Measurements from ENCODE around the gene JMY.

Gene JMY, protein sequence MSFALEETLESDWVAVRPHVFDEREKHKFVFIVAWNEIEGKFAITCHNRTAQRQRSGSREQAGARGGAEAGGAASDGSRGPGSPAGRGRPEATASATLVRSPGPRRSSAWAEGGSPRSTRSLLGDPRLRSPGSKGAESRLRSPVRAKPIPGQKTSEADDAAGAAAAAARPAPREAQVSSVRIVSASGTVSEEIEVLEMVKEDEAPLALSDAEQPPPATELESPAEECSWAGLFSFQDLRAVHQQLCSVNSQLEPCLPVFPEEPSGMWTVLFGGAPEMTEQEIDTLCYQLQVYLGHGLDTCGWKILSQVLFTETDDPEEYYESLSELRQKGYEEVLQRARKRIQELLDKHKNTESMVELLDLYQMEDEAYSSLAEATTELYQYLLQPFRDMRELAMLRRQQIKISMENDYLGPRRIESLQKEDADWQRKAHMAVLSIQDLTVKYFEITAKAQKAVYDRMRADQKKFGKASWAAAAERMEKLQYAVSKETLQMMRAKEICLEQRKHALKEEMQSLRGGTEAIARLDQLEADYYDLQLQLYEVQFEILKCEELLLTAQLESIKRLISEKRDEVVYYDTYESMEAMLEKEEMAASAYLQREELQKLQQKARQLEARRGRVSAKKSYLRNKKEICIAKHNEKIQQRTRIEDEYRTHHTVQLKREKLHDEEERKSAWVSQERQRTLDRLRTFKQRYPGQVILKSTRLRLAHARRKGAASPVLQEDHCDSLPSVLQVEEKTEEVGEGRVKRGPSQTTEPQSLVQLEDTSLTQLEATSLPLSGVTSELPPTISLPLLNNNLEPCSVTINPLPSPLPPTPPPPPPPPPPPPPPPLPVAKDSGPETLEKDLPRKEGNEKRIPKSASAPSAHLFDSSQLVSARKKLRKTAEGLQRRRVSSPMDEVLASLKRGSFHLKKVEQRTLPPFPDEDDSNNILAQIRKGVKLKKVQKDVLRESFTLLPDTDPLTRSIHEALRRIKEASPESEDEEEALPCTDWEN

DNA sequence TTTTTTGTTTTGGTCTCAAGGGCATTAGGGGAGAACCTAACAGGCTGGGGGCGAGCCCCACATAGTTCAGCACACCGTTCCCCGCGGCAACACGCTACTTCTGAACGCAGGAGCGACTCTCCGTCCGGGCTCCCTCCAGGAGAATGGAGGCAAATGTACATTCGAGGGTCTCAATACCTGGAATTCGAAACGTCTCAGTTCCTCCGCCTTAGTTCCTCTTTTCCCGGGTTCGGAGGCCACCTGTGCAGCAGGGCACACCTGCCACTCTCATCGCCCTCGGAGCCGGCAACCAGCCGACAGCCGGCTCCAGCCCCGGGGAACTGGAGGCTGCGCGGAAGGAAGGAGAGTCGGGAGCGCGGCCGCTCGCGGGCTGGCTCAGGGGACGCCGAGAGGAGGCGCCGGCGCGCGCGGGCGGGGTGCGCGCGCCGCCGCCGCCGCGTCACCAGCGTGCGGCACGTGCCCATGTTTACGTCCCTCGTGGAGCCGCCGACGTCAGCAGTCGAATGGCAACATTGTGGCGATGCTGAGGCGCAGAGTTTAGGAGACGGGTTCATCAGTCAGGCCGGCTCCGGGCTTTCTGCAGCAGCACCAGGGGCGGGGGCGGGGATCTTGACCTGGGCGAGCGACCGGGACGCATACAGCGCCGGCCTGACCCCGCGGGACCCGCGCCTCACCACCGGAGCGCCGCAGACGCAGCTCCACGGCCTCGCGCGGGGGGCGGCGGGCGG lies at the start of gene JMY:
TSS of gene JMY (plus strand) at position 498 of the 728 bp plus-strand sequence. CDS start 520 bp downstream, outside the sequence.
- in situ Hi-C loops (cut with HindIII; ENCODE audit: low sequenced_read_pairs): no loop called here

DNA sequence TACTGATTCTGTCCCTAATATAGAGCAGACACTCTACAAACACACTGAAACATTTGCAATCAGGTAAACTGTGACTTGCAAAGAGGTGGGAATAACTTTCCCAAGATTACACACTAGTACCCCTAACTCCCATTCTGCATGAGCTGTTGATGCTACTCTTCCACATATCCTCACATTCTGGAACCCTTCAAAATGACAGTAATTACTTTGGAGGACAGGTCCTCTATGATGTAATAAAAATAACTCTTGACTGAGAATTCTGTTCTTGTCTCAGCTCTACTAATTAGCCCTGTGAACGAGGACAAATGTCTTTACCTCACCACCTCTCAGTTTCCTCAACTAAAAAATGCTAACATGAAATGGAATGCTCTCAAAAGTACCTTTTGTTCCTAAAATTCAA lies 49.5 kb upstream of the JMY start:
- in situ Hi-C loops (cut with HindIII; ENCODE audit: low sequenced_read_pairs): no loop called here

DNA sequence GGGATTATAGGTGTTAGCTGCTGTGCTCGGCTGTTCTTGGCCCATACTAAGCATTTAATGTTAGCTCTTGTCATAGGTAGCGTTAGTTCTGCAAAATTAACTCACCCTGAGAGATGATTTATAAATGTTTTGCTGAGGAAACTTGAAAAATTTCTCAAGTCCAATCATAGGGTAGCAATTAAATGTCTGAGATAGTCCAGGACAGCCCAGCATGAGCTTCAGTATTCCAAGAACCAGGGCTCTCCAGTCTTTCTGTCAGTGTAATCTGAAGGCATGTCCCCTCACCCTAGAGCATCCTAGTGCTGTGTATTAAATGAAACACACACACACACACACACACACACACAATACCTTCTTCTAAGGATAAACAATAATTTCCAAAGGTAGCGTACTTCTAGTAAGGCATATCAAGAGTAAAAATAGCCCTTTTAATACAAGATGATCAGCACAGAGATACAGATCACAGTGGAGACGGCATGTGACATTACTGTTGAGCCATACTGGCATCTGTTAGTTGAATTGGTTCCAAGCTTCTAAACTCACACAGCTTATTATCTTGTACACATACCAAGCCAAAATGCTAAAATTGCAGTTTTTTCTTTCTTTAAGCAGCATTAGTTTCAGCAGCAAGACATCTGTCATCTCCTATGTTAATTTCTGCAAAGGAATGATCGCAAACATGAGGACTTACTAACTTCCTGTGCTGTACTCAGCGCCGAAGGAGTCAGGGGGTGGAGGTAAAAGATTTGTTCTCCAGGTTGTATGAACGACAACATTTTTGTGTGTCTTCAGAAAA lies 46.3 kb upstream of the JMY start:
- in situ Hi-C loops (cut with HindIII; ENCODE audit: low sequenced_read_pairs): no loop called here

DNA sequence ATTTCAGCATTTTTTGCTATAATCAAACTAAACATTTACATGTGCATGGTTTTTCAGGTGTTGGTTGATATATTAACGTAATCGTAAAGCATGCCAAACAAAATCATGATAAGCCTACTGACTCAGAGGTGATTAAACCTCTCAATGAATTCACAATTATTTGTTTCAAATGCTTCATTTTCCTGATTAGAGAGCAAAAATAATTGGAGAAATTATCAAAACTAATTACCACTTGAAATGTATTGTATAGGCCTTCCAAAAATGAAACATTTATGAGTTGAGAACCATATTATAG lies 45.7 kb upstream of the JMY start:
- in situ Hi-C loops (cut with HindIII; ENCODE audit: low sequenced_read_pairs): no loop called here

DNA sequence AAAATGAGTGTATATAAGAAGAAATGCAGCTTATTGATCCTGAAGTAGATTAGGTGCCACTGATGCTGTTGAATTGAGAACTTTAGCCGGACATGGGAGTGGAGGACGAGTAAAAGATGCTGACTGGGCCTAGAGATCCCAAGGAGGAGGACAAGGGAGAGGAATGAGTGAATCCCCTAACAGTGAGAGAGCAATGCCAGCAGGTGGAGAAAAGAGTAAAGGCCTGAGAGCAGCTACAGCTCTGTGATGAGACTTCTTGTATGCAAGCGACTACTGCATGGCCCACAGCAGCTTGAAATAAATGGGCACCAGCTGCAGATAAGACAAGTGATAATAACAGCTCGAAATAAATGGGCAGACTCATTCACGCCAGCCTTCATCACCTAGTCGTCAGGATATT lies 44.5 kb upstream of the JMY start:
- in situ Hi-C loops (cut with HindIII; ENCODE audit: low sequenced_read_pairs): no loop called here

DNA sequence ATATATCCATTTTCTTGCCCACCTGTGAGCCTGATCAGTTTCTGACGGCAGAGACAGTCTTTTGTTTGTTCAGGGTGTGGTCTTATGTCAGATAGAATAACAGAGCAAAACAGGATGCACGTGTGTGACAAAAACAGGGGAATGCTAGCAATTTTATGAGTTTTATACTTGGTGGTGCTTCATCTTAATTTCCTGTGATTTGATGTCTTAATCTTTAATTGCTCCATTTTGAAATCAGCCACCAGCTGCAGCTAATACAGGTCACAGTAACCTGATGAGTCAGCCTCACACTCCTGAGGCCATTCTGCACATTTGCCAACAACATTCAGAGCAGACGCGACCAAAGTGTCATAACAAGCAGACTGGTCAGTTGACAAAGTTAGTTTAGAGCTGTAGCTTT lies 42.3 kb upstream of the JMY start:
- in situ Hi-C loops (cut with HindIII; ENCODE audit: low sequenced_read_pairs): no loop called here

DNA sequence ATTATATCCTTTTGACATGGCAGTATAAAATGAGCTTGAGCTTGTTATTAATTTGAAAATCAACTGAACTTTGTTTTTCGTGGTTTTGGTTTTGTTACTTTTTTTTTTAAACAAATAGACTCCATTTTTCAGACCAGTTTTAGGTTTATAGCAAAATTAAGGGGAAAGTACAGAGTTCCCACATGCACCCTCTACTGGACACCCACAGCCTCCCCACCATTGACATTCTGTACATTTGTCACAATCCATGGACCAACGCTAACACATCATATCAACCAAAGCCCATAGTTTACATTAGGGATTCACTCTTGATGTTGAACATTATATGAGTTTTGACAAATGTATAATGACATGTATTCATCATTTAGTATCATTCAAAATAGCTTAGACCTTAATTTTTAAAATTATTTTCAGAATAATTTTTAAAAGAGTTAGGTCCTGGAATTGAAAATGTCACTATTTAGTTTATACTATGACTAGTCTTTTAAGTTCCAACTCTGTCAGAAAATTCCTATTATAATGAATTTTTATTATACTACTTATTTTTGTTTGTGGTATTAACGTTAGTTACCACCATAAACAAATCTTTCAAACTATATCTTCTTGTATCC lies 35.3 kb upstream of the JMY start:
- in situ Hi-C loops (cut with HindIII; ENCODE audit: low sequenced_read_pairs): no loop called here

DNA sequence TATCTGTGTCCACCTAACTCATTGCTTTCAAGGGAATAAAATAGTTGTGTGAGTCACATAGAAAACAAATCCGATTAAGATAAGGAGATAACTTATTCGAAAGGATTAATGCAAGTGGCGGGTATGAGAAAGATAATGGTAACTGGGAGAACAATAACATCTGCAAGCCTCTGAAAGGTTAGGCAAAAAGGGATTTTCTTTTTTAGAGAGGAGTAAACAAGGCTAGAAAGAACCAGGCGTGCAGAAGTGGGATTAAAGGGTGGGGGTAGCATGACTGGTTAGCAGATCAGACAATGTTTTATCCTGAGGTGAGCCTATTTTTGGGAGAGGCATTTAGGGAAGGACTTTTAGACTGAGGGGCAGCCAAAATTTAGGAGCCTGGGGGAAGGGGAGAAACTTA lies 34.7 kb upstream of the JMY start:
- in situ Hi-C loops (cut with HindIII; ENCODE audit: low sequenced_read_pairs): no loop called here

DNA sequence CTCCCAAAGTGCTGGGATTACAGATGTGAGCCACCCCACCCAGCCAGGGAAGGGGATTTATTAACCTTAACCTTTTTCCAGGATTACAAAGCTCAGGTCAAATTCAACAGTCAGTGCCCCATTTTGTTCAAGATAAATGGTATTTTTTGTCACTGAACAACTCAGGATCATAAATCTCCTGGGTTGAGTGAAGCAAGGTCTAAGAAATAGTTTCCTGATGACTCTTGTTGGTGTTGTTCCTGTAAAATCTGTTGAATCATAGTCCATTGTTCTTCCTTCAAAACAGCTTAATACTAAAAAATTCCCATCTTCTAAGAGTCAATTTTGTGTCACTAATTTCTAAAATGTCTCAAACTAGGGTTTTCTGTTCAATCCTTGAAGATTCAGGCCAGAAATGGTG lies 33.9 kb upstream of the JMY start:
- in situ Hi-C loops (cut with HindIII; ENCODE audit: low sequenced_read_pairs): no loop called here

DNA sequence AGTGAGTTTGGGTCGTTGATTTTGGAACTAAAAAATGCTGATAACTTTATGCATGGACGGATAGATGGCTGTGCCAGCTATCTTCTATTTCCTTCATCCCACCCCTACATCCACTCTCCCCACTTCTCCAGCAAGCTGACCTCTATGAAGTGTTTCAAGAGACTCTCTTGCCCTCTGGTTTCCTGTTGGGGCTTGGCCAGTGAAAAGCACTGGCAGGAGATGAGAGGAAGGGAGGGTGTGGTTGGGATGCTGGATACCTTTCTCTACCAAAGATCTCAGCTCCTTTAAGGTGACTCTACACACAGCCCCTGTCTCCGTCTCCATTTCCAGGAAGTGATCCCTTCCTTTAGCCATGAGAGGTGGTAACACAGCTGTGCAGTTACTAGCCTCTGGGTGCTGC lies 30.0 kb upstream of the JMY start:
- in situ Hi-C loops (cut with HindIII; ENCODE audit: low sequenced_read_pairs): no loop called here

DNA sequence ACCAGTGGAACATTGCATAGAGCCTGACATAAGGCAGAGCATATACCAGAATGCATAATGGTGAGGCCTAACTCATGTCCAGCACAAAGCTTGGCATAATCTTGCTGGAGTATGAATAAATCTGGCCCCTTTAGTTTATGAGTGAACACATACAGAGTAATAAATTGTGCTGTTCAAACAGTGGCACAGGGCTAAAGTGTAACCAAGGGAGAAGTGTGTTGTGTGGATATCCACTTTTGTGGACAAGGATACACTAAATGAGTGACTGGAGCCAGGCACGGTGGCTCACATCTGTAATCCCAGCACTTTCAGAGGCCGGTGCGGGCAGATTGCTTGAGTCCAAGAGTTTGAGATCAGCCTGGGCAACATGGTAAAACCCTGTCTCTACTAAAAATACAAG lies 29.4 kb upstream of the JMY start:
- in situ Hi-C loops (cut with HindIII; ENCODE audit: low sequenced_read_pairs): no loop called here

DNA sequence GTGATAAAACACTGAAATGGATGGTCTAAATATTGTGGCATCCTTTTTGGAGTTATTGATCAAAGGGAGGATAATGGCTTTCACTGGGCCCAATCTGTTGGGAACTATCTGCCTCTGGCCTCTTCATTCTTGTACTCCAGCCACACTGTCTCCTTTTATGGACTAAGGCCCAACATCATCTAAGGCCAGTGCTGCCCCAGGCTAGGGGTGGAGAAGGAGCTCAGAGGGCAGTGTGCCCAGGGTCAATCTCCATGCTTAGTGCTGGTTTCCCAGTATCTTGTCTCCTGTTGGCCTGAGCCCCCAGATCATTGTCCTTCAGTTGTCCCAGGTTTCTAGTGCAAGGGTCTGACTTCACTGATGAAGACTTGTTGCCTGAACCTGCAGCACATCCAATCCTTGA lies 26.4 kb upstream of the JMY start:
- in situ Hi-C loops (cut with HindIII; ENCODE audit: low sequenced_read_pairs): no loop called here

DNA sequence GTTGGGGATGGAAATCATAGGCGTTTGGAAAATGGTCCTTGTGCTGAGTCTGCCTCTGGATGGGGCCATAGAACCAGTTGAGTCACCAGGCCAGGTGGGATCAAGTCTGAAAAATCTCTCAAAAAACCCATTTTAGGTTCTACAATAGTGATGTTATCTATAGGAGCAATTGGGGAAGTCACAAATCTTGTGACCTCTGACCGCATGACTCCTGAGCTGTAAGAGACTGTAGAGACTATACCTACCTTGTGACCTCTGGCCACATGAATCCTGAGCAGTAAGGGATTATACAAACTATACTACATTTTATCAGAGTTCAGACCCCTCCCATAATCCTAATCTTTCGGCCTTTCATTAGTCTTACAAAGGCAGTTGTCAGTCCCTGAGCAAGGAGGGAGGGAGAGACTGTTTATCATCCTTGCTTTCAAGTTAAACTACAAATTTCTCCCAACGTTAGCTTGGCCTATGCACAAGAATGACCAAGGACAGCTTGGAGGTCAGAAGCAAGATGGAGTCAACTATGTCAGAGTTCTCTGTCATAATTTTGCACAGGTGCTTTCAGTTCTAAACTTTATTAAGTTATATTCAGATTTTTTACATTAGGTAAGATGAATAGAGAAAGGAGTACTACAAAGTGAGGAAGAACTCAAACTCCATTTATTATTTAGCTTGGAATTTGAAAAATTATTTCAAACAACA lies 11.5 kb upstream of the JMY start:
- in situ Hi-C loops (cut with HindIII; ENCODE audit: low sequenced_read_pairs): no loop called here

DNA sequence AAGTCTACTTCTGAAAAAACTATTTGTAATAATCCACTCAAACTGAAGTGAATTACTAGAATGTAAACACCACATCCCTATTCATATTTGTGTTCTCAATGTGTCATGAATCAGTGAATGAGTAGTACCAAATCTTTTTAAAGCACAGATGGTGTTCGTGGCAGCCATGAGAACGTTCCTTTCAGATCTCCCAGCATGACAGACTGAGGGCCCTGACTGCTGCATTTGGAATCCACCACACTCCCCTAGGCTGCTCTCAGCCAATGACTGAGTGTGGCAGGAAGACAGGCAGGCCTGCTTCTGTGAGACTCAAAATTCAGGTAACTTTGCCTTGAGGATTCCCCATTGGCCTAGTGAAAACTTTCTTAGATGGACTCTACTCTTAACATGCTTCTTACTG lies 10.9 kb upstream of the JMY start:
- in situ Hi-C loops (cut with HindIII; ENCODE audit: low sequenced_read_pairs): no loop called here

DNA sequence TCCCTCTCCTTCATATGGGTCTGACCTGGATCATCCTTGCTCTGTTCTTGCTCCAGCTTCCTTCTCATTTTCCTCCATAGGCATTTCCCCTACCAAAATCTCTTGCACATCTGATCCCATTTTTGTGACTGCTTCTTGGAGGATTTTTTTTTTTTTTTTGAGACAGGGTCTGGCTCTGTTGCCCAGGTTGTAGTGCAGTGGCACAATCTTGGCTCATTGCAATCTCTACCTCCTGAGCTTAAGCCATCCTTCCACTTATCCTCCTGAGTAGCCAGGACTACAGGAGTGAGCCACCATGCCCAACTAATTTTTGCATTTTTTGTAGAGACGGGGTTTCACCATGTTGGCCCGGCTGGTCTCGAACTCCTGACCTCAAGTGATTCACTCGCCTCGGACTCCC lies 10.5 kb upstream of the JMY start:
- in situ Hi-C loops (cut with HindIII; ENCODE audit: low sequenced_read_pairs): no loop called here

DNA sequence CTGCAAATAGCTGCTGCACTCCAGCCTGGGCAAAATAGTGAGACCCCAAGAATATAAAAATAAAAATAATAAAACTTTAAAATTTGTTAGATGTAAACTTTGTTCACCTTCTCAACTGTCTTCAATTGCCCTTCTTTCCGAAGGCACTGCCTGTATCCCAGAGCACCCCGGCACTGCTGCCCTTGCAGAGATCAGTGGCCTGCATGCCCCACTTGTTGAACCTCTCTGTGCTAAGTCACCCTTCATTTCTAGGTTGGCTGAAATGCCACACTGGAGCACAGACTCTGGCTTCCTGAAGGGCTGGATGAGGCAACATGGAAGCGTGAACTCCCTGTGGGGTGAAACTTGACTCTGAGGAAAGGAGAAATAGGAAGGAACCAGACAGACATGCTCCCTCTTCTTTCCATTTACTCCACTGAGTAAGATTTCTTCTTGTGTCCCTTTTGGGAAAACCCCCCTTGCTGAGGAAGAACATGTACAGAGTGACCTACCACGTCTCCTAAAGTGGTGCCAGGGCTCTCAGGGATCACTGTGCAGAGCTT lies 8.4 kb upstream of the JMY start:
- in situ Hi-C loops (cut with HindIII; ENCODE audit: low sequenced_read_pairs): no loop called here

DNA sequence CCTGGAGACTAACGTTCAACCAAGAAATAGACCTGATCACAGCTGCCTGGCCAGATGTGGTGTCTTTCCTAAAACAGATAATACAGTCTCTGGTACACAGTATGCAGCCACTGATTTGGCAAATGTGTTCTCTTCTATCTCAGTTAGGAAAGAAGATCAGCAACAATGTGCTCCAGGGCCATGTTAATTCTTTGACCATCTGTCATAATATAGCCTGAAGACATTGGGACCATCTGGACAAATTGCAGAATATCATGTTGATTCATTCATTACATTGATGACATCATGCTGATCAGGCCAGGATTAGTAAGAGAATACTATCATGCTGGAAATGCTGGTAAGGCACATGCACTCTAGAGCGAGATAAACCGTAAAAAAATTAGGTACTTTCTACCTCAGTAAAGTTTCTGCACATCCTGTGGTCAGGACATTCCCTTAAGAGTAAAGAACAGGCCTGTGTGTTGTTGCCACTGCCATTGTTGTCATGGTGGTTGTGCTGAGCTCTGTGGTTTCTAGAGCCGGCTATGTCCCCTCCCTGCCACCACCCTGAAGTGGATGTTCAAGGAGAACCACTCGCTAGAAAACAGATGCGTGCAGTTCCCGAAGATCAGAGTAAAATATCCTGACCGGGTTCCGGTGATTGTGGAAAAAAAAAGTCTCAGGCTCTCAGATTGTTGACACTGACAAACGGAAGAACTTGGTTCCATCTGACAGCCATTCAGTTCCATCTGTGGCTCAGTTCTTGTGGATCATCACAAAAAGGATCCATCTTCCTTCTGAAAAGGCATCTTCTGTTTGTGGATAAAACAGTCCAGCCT lies 6.4 kb upstream of the JMY start:
- in situ Hi-C loops (cut with HindIII; ENCODE audit: low sequenced_read_pairs): no loop called here

DNA sequence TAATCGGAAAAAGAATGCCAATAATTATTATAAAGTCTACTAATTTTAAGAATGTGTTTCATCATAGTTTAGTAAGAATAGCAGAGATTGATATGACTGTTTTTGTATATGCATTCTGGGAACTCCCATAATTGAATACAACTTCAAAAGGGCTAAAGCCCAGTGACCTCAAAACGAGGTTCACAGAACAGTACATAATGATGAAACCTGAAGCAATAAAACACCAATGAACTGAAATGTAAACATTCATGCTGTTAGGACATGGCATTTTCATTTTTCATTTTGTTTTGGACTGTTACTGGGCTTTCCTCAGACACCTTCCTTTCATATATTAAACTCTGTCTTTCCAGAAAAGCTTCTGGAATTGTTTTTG lies 684 bp upstream of the JMY start:
- in situ Hi-C loops (cut with HindIII; ENCODE audit: low sequenced_read_pairs): no loop called here

Data from endothelial cell of hepatic sinusoid (primary cell).